Measurements from ENCODE around the gene ZNF566. TPM values are rescaled to one million over a fixed set of nuclear protein-coding genes. Genes with fewer than 3 reads are reported as not detected.

Gene ZNF566
- 8.4 to 10.4 TPM (median 9.5 TPM) in 5 replicates for total RNA-seq (2022; extraction: Qiagen RNA extraction; ENCODE audit: low read depth)

DNA sequence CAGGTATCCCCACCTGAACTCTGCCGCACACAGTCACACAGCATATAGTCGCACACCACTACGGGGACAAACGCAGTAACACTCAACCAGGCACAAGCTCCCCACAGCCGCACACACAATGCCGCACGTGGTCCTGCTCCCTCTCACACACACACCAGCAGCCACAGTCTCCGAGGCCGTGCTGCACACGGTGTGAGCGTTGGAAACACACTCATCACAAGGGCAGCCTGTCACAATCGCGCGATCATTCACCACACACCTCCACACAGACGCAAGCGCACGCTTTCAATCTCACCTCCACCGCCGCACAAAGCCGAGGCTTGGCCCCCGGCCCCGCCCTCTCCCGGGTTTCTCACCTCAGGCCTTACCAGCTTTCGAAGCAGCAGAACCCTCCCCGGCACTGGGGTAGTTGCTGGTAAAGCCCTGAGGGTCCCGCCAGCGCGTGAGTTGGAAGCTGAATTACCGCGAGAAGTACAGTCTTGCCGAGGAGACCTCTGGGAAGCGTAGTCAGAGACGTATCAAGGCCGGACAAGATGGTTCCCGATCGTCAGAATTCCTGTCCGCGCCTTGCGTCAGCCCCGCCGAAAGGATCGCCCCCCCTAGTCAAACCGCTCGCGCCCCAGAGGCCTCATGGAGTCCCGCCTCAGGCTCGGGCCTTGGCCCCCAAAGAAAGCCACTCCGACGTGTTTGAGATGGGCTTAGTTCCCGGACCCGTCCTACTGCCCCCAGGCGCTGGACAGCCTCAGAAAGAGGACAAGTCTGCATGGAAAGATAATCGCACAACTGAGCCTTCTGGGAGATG is at the start of gene ZNF566:
Gene ZNF566 (minus strand): TSS at position 444 of the 802 bp plus-strand sequence. CDS start 13,004 bp downstream, outside the sequence.

DNA sequence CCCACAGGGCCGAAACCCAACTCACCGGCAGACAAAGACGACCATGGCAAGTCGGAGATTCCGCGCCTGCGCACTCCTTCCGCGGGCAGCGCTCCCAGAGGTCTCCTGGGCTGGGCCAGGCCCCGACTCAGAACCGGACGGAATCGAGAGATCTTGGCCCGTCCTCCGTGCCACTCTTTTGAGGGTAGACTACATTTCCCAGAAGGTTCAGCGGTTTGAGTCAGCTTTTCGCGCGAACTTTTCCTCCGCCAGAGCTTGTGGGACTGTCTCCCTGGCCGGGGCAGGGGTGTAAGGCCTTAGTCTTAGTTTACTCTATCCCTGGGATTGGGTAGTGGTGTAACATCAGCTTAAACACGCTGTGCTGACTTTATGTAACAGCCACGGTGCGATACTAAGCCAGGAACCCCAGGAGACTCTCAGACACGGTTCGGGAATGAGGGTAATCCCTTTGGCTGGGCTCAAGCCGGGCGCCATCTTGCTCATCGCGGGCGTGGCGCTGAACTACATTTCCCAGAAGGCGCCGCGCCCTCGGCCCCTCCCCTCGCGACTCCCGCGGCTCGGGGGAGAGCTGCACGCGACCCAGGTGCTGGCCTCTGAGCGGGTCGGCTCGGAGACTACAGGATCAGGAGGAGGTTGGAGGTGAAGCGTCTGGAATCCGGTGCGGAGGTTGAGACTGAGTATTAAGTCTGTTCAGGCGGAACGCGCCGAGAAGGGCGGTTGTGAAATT is 39.0 kb upstream of the ZNF566 start, which contains the start of gene ZNF260:
Gene ZNF260 (minus strand): TSS at position 78 of the 727 bp plus-strand sequence. CDS start 13,033 bp downstream, outside the sequence.

DNA sequence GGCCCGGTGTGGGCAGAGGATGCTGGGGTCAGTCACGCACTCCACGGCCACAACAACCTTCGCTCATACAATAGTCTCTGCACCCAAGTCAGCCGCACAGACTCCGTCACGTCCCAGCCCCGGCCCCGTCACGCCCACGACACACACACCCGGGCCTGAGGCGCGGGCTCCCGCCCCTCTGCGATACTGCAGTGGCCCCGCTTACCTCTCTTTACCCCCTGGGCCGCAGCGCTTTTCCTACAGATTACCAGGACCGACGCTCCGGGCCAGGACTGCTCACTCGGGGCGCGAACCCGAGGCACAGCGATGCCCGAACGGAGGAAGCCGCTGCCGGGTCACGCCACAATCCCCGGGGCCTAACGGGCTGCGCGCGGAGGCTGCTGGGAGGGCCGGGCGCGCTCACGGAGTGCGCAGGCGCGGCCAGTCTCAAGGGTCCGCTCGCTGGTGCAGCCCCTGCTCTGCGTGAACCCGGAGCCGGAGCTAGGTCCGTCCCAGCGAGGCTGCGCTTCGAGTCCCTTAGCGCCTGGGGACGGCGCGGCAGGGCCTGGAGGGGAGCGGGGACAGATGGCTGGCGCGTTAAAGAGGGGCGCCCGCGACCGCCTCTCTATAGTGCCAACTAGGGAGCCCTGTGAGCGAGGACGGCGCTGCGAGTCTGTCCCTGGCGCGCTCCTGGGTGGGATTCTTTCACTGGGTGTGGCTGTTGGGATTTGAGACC is 70.9 kb downstream of the ZNF566 start, which contains the start of gene ZFP82:
Gene ZFP82 (minus strand): TSS at position 358 of the 715 bp plus-strand sequence. CDS start 8,855 bp downstream, outside the sequence.

Other genes with a start within 250 kb of the ZNF566 start
- gene ZFP14, start 110.4 kb downstream of the ZNF566 start, total RNA-seq (2022; extraction: Qiagen RNA extraction; ENCODE audit: low read depth): 2.2 to 2.8 TPM (median 2.4 TPM) in 5 replicates
- gene ZFP82, start 70.9 kb downstream of the ZNF566 start, total RNA-seq (2022; extraction: Qiagen RNA extraction; ENCODE audit: low read depth): 1.9 to 2.8 TPM (median 2.3 TPM) in 5 replicates
- gene ZNF260, start 38.7 kb upstream of the ZNF566 start, total RNA-seq (2022; extraction: Qiagen RNA extraction; ENCODE audit: low read depth): 6.3 to 13.8 TPM (median 6.8 TPM) in 5 replicates
- gene ZNF529, start 83.7 kb upstream of the ZNF566 start, total RNA-seq (2022; extraction: Qiagen RNA extraction; ENCODE audit: low read depth): 2.5 to 2.9 TPM (median 2.7 TPM) in 5 replicates
- 0.03 to 0.05 TPM in 2 of 5 replicates, not detected in the others for gene ZNF382, start 115.8 kb upstream of the ZNF566 start, total RNA-seq (2022; extraction: Qiagen RNA extraction; ENCODE audit: low read depth)
- 6.8 to 10.4 TPM (median 8.1 TPM) in 5 replicates for gene ZNF461, start 177.3 kb upstream of the ZNF566 start, total RNA-seq (2022; extraction: Qiagen RNA extraction; ENCODE audit: low read depth)
- gene ZNF567, start 198.1 kb upstream of the ZNF566 start, total RNA-seq (2022; extraction: Qiagen RNA extraction; ENCODE audit: low read depth): 9.1 to 10.6 TPM (median 9.7 TPM) in 5 replicates